ENCODE data around the gene PPP1R14D. TPM values are rescaled to one million over a fixed set of nuclear protein-coding genes. Genes with fewer than 3 reads are reported as not detected.

PPP1R14D gene
- polyA plus RNA-seq, 3 donors: not detected

DNA sequence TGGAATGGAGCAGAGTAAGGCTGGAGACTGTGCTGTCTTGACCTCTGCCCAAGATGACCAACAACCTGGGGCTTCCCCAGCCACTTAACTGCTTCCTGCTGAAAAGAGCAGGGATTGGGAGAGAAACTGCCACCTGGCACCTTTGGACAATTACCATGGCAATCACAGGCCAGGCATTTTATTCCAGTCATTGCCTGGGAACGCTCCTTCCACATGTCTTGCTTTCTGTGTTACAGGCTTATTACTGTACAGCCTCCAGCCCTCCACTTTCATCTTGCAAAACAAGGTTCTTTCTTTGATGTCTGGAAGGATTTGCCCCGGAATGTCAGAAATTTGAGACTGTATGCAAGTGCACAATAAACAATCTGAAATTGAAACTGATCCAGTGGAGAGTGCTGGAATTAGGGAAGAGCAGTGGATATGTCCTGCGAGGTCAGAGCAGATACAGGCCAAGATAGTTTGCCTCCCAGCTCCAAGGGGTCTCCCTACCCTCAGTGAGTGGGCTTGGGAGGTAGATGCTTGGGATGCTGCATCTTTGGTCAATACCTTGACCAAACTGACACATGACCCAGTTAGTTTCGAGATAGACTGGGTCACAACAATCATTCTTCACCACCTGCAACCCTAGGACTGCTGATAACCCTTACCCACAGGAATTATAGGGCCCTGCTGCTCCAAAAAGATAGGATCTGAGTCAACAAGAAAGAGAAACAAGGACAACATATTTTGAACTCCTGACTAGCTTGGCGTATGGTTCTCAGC is 2.7 kb downstream of the PPP1R14D start:
- TF ChIP-seq, protein P1, sequence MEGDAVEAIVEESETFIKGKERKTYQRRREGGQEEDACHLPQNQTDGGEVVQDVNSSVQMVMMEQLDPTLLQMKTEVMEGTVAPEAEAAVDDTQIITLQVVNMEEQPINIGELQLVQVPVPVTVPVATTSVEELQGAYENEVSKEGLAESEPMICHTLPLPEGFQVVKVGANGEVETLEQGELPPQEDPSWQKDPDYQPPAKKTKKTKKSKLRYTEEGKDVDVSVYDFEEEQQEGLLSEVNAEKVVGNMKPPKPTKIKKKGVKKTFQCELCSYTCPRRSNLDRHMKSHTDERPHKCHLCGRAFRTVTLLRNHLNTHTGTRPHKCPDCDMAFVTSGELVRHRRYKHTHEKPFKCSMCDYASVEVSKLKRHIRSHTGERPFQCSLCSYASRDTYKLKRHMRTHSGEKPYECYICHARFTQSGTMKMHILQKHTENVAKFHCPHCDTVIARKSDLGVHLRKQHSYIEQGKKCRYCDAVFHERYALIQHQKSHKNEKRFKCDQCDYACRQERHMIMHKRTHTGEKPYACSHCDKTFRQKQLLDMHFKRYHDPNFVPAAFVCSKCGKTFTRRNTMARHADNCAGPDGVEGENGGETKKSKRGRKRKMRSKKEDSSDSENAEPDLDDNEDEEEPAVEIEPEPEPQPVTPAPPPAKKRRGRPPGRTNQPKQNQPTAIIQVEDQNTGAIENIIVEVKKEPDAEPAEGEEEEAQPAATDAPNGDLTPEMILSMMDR (IDR thresholded peaks at IDR 0.05): no peak
- Histone ChIP-seq H3K4me3 (replicated peaks in 1 of 3; ENCODE audit: low read depth in 2 of 3, low read length in 3 of 3) (no peak overlapping the region), H3K4me1 (ENCODE audit: control insufficient read depth in 1 of 2, insufficient read depth in 2 of 2, low read length in 2 of 2) (no peaks in the 10 kb centered on the region), H2AFZ (ENCODE audit: insufficient read depth, low read depth, low read length, poor library complexity, severe bottlenecking) (no peak overlapping the region), H3K79me2 (ENCODE audit: insufficient read depth, low read length) (no peaks in the 10 kb centered on the region), H3K9me3 (replicated peaks in 1 of 2; ENCODE audit: control insufficient read depth in 1 of 2, insufficient read depth in 1 of 2, low read length in 2 of 2) (no peaks in the 10 kb centered on the region), H3K27me3 (ENCODE audit: control insufficient read depth in 2 of 2, insufficient read depth in 2 of 2, low read length in 2 of 2) (no peaks in the 10 kb centered on the region), H3K4me2 (replicated peaks; ENCODE audit: extremely low read depth, low read length, poor library complexity, severe bottlenecking) (no peak overlapping the region), H4K20me1 (ENCODE audit: insufficient read depth, low read length) (no peaks in the 10 kb centered on the region), H3K27ac (ENCODE audit: low read depth in 1 of 2, low read length in 2 of 2) (no peak overlapping the region), H3K36me3 (replicated peaks in 1 of 2; ENCODE audit: control insufficient read depth in 1 of 2, insufficient read depth in 2 of 2, low read length in 2 of 2) (no peaks in the 10 kb centered on the region), H3K9ac (ENCODE audit: insufficient read depth, low read length, poor library complexity, severe bottlenecking) (no peak overlapping the region)
- Mint-ChIP-seq H3K36me3 (no peaks in the 10 kb centered on the region), H3K27me3 (ENCODE audit: low read depth in 3 of 3) (peaks cover 5 to 11% (median 6%) of the 10 kb centered on the region in 3 donors), H3K4me1 (no peaks in the 10 kb centered on the region), H3K27ac (no peak overlapping the region), H3K4me3 (no peak overlapping the region), H3K9me3 (peaks cover 0 to 3% (median 0%) of the 10 kb centered on the region in 7 donors)
- intact Hi-C loops (cut with micrococcal nuclease): no loop called here
- WGBS (ENCODE audit: insufficient coverage): 100% methylated on average over 3 of the region's 5 CpGs
- no peak for DNase-seq

DNA sequence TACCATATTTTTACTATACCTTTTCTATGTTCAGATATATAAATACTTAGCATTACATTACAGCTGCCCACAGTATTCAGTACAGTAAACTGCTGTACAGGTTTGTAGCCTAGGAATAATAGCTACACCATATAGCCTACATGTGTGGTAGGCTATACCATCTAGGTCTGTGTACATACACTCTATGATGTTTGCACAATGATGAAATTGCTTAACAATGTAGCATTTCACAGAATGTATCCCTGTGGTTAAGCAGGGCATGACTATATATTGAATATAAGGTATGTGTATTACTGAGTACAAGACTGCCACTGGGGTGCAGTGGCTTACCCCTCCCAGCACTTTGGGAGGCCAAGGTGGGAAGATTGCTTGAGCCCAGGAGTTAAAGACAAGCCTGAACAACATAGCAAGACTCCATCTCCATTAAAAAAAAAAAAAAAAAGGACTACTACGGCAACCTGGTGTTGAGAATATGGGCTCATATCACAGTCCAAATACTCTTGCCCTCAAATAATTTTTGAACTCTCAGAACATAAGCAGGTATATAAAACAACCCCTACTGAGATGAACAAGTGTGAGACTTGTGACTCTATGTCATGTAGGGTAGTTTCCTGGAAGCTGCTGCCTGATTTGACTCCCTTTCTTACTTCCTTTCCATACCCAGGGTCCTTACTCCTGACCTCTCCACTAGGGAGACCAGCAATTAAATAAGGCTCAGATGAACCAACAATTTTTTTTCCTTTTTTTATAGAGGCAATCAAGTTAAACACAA is 4.8 kb downstream of the PPP1R14D start:
- no peaks in the 10 kb centered on the region for H3K36me3 ChIP-seq (replicated peaks in 1 of 2; ENCODE audit: control insufficient read depth in 1 of 2, insufficient read depth in 2 of 2, low read length in 2 of 2)
- intact Hi-C loops (cut with micrococcal nuclease): no loop called here
- TF ChIP-seq, protein P1 (IDR thresholded peaks at IDR 0.05): no peak
- WGBS (ENCODE audit: insufficient coverage): no CpG with 5 or more reads among the region's 1 CpG
- H3K4me1 ChIP-seq (ENCODE audit: control insufficient read depth in 1 of 2, insufficient read depth in 2 of 2, low read length in 2 of 2): no peaks in the 10 kb centered on the region
- H3K4me2 ChIP-seq (replicated peaks; ENCODE audit: extremely low read depth, low read length, poor library complexity, severe bottlenecking): no peak overlapping the region
- no peak for DNase-seq
- no peaks in the 10 kb centered on the region for H3K9me3 ChIP-seq (replicated peaks in 1 of 2; ENCODE audit: control insufficient read depth in 1 of 2, insufficient read depth in 1 of 2, low read length in 2 of 2)
- H3K79me2 ChIP-seq (ENCODE audit: insufficient read depth, low read length): no peaks in the 10 kb centered on the region
- H3K27me3 Mint-ChIP-seq (ENCODE audit: low read depth in 3 of 3): peaks cover 5 to 11% (median 5%) of the 10 kb centered on the region in 3 donors
- H3K27ac Mint-ChIP-seq: no peak overlapping the region
- H3K9ac ChIP-seq (ENCODE audit: insufficient read depth, low read length, poor library complexity, severe bottlenecking): no peak overlapping the region
- no peaks in the 10 kb centered on the region for H3K27me3 ChIP-seq (ENCODE audit: control insufficient read depth in 2 of 2, insufficient read depth in 2 of 2, low read length in 2 of 2)
- H2AFZ ChIP-seq (ENCODE audit: insufficient read depth, low read depth, low read length, poor library complexity, severe bottlenecking): no peak overlapping the region
- H3K27ac ChIP-seq (ENCODE audit: low read depth in 1 of 2, low read length in 2 of 2): no peak overlapping the region
- H3K4me3 Mint-ChIP-seq: no peak overlapping the region
- no peaks in the 10 kb centered on the region for H3K4me1 Mint-ChIP-seq
- no peaks in the 10 kb centered on the region for H3K36me3 Mint-ChIP-seq
- H3K9me3 Mint-ChIP-seq: peaks cover 0 to 1% (median 0%) of the 10 kb centered on the region in 7 donors
- no peaks in the 10 kb centered on the region for H4K20me1 ChIP-seq (ENCODE audit: insufficient read depth, low read length)
- H3K4me3 ChIP-seq (replicated peaks in 1 of 3; ENCODE audit: low read depth in 2 of 3, low read length in 3 of 3): no peak overlapping the region
